Right renal pelvis (tissue), 4 donors: ENCODE measurements around the gene SOX13. TPM values are rescaled to one million over a fixed set of nuclear protein-coding genes. Genes with fewer than 3 reads are reported as not detected.

Experiments
- DNase-seq, 4 donors: peaks; one replicate each; pipeline ENCODE4 v3.0.0-alpha.2; 2013; ENCODE audit warnings: low read depth in 4 of 4, low spot score in 3 of 4, missing footprints in 1 of 4
- polyA plus RNA-seq, 4 donors: library from polyadenylated mRNA; unstranded; fragments of 120-200 nt; gene quantifications; one replicate each; pipeline ENCODE4 v1.2.1, GENCODE V29; 2013; ENCODE audit not compliant: insufficient read length in 4 of 4

Gene SOX13
- polyA plus RNA-seq, 4 donors = 45.3 to 53.1 (median 48.3) TPM

DNA sequence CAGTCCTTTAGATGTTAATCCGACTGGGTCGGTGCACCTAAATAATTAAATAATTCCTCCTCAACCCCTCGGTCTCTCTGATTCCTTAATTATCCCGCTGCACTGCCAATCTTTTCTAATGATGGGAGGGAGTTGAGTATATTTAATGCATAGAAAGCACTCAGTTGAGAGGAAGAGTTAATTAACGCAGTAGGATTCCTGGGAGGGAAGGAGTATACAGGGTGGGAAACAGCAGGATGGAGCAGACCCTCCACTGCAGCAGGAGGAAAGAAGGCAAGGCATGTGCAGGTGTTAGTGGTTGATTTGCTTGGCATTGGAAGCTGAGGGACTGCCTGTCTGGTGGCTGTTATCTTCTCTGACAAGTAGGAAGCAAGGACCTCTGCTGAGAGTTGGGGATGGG is 103.1 kb downstream of the SOX13 start:
- DNase-seq = no peak

DNA sequence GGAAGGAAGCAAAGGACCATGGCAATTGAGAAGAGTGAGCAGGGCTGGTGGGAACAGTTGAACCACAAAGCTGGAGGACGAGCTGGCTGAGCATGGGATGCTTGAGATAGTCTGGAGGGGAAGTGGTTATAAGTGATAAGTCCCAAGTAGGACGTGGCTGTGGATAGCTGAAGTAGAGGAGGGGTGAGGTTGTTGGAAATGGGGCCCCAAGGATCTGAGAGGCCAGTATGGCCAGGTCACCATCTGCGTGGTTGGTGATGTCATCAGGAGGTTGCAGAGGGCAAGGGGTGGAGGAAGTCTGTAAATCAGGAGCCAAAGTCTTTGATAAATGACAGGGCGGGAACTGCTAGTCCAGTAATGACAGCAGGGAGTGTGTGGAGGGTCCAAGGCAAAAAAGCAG is 104.2 kb downstream of the SOX13 start:
- no peak for DNase-seq

Other genes starting within 250 kb of the SOX13 start
- gene SNRPE, start 211.5 kb upstream of the SOX13 start, polyA plus RNA-seq = 100 to 1,000 TPM; 267 to 331 (median 293) TPM
- gene ETNK2, start 78.9 kb downstream of the SOX13 start, polyA plus RNA-seq = 10 to 100 TPM; 20.8 to 33.7 (median 25.5) TPM
- 100 to 1,000 TPM in 2 of 4 donors, 10 to 100 TPM in 2; 61.7 to 133 (median 101) TPM for gene REN, start 93.2 kb downstream of the SOX13 start, polyA plus RNA-seq
- 1 to 10 TPM in 1 of 4 donors, under 1 TPM in 2, not detected in 1; 0.66 to 1.3 (median 0.73) TPM for gene KISS1, start 123.4 kb downstream of the SOX13 start, polyA plus RNA-seq
- 1 to 10 TPM; 3.0 to 4.7 (median 4.0) TPM for gene GOLT1A, start 140.9 kb downstream of the SOX13 start, polyA plus RNA-seq